SH-SY5Y (cell line): Measurements from ENCODE around the gene HK3.

ENCODE experiments used
- GATA2 ChIP-seq: IDR thresholded peaks from 2 replicates; pipeline ENCODE4 v1.6.1; 2011; ENCODE audit warnings: mild to moderate bottlenecking, low read depth, low read length
- GATA3 ChIP-seq: IDR thresholded peaks from 2 replicates; pipeline ENCODE4 v1.6.1; 2011; ENCODE audit warnings: low read depth, mild to moderate bottlenecking, low read length, moderate library complexity

DNA sequence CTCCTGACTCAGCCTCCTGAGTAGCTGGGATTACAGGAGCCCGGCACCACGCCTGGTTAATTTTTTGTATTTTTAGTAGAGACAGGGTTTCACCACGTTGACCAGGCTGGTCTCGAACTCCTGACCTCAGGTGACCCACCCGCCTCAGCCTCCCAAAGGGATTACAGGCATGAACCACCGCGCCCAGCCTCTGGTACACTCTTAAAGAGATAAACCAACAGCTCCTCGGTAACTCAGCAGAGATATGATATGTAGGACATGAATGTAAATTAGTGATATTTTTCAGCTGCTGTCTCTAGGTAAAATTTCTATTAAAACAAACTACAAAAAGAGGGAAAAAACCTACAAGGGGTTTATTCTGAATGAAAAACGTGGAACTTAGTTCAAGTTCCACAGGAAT is 42.8 kb upstream of the HK3 start:
- TF ChIP-seq GATA3 = no peak
- TF ChIP-seq GATA2 = no peak
